Fibroblast of skin of abdomen (primary cell): ENCODE data around the gene EYS. TPM values are rescaled to one million over a fixed set of nuclear protein-coding genes. Genes with fewer than 3 reads are reported as not detected.

Source experiments
- DNase-seq: peaks from one replicate; pipeline ENCODE4 v3.0.0-alpha.2; 2013
- polyA plus RNA-seq, 2 experiments: library from polyadenylated mRNA; unstranded; fragments of 120-200 nt; gene quantifications; one replicate each; pipeline ENCODE4 v1.2.1, GENCODE V29; 2013; ENCODE audit not compliant: insufficient read length in 2 of 2

The EYS gene
- polyA plus RNA-seq (2013, experiment 1 of 2; ENCODE audit: insufficient read length): 0.10 TPM
- polyA plus RNA-seq (2013, experiment 2 of 2; ENCODE audit: insufficient read length): 0.12 TPM

DNA sequence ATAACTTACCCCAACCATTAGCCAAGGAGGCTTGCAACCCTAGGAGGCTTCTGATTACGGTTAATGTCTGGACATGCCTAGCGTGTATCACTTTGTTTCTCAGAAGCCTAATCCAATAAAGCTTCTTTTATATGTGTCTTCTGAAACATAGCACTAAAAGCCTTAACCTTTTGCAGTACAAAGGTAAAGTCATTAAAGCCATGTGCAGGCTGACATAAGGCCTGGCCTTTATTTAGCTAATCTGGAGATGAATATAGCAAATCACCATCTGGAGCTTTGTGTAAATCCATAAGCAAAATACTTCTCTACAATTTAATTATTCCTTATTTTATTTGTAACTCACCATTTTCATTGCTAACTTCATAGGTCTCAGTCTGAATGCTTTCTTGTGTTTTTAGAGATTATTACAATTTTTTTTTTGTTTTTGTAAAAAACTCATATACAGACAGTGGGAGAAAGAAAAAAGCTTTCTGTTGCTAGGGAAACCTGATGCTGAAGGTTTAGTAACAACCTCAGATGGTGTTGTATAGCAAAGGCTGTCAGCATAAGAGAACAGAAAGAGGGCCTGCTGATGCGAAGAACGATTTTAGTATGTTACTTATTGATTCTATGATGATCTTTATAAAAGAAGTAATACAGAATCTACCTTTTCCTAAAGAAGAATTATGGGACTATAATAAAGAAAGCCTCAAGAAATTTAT is at the start of gene EYS:
EYS (minus strand) TSS at position 101 of the 701 bp plus-strand sequence. CDS start 211,816 bp downstream, outside the sequence.
- DNase-seq: no peak

GRCh38 chr6:65746302-65746701 is 39.3 kb upstream of the EYS start:
- DNase-seq: no peak

DNA sequence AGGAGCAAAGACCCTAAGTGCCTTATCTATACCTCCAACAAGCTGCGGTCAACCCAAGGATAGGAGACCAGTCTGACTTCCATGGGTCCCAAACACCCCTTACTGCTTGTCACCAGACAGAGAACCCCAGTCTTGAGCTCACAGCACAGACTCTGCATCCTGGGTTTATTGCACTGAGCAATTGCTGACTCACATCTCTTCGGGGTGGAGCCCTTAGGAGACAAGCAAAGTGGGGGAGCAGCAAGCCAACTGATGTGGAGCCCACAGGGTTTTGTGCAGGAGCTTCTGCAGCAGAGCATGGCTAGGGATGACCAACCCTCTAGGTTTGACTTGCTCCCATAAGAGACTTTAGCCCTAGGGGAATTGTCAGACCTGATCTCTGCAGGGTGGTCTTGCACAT is 38.6 kb upstream of the EYS start:
- no peak for DNase-seq

GRCh38 chr6:65728879-65729479 is 22.0 kb upstream of the EYS start:
- no peak for DNase-seq

DNA sequence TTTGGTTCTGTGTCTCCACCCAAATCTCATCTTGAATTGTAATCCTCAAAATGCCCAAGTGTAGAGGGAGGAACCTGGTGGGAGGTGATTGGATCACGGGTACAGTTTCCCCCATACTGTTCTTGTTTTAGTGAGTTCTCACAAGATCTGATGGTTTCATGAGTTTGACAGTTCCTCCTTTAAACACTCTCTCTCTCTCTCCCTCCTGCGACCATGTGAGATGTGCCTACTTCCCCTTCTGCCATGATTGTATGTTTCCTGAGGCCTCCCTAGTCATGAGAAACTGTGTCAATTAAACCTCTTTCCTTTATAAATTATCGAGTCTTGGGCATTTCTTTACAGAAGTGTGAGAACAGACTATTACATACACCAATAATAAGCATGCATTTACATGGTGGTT is 12.1 kb upstream of the EYS start:
- no peak for DNase-seq

- no peak for DNase-seq
These were observed 4.5 kb upstream of the EYS start for GRCh38 chr6:65711531-65711930.

GRCh38 chr6:65709099-65709830 is 2.2 kb upstream of the EYS start:
- no peak for DNase-seq

- no peak for DNase-seq
These were observed 1.1 kb upstream of the EYS start for GRCh38 chr6:65708162-65708561.

GRCh38 chr6:65706436-65706835 is 590 bp downstream of the EYS start:
- DNase-seq: no peak

GRCh38 chr6:65701325-65701724 is 5.7 kb downstream of the EYS start:
- no peak for DNase-seq

- DNase-seq: no peak
These were observed 6.5 kb downstream of the EYS start for GRCh38 chr6:65700561-65700960.

- no peak for DNase-seq
These were observed 14.9 kb downstream of the EYS start for GRCh38 chr6:65692109-65692508.

DNA sequence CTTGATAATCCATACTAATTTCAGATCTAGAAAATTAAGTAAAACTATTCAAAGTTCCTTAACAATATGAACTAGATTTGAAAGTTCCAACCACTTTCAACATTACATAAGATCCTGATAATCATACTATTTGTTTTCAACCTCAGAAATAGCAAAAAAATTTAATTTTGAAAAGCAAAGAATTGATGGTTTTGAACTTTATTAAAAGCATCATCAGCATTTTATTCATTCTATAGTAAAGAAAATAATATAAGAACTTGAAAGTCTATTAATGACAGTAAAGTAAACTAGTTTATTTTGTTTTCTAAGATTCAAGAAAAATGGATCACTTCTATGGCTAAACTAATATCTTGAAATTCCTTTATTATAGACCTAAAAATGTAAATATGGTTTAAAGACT is 26.8 kb downstream of the EYS start:
- no peak for DNase-seq

GRCh38 chr6:65671922-65672321 is 35.1 kb downstream of the EYS start:
- no peak for DNase-seq

DNA sequence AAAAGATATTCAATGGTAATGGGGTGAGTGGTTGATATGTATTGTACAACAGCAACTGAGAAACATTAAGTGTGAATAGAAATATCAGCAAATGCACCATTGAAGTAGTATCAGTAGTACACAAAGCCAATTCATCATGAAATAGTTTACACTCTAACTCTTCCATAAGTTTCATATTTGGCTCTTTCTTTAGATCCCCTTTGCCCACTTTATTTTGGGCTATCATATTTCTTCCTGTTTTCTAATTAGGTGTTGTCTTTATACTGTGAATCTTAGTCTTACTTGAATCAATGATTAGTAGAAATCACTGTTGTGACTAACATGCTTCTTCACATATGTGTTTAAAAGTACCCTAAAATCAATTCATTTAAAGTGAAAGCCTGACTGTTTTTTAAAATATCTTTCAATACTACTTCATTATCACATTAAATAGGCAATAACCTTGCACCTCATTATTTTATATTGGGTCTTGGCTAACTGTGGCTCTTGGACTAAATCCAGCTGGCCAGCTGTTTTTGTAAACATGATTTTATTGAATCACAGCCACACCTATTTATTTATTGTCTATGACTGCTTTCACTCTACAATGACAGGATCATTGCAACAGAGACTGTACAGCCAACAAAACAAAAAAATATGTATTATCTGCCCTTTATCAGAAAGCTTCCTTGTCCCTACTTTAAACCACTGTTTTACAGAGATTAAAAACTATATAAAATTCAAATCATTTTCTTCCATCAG is 38.9 kb downstream of the EYS start:
- DNase-seq: no peak

DNA sequence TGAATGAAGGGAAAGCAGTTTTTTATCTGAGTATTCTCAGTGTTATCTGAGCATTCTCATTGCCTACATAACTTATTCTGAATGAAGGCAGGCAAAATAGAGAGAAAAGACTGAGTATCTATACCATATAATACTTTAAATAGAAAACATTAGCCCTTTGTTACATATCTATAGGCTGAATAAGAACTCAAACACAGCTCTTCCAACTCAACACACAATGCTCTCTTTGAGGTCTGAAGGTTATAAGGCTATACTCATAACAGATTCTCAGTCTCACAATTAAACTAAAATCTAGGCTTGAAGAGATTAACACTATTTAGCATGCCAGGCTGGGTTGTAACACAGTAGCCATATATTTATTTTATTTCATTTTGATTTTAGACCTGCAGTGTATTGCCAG is 56.9 kb downstream of the EYS start:
- no peak for DNase-seq

GRCh38 chr6:65649392-65649791 is 57.6 kb downstream of the EYS start:
- DNase-seq: no peak

- DNase-seq: no peak
These were observed 60.5 kb downstream of the EYS start for GRCh38 chr6:65646544-65646943.

DNA sequence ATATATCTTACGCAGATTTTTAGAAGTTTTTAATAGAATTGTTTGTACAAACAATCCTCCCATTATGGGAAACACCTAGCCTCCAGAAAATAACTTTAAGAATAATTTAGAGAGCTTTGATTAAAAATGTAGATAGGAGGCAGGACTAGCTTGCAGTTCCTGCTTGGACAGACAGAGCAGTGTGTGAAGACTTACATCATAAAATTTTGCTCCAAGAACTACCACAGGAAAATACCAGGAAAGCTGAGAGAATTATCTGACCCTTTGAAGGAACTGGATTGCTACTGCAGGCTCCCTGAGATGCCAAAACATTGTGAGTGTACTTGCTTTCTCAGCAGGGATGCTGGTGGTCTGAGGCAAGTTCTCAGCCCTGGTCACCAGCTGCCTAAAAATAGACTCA is 64.2 kb downstream of the EYS start:
- no peak for DNase-seq

GRCh38 chr6:65638047-65638831 is 68.8 kb downstream of the EYS start:
- peak; percentile 0 for DNase-seq

GRCh38 chr6:65637289-65638046 is 69.6 kb downstream of the EYS start:
- no peak for DNase-seq
